A673 (cell line): ENCODE data around the gene ALPP. TPM values are rescaled to one million over a fixed set of nuclear protein-coding genes. Genes with fewer than 3 reads are reported as not detected.

Experiments
- BruUV-seq: library from RNA; stranded (reverse); fragments of 400-500 nt; replicated peaks from 2 replicates; lab custom pipeline; 2021; lab: Mats Ljungman, UMichigan
- CTCF ChIA-PET: fragments of 300-600 bp; sonication (Branson Sonifier 250); formaldehyde crosslinking; loops from one replicate; lab custom pipeline; 2022; ENCODE audit warnings: antibody characterized with exemption; lab: Charles Lee
- POLR2A ChIA-PET: fragments of 300-600 bp; sonication (Branson Sonifier 250); formaldehyde crosslinking; loops from one replicate; lab custom pipeline; 2022; ENCODE audit warnings: antibody characterized with exemption; ENCODE audit not compliant: low non-redundant PET; lab: Charles Lee
- DNase-seq: peaks from one replicate; pipeline ENCODE4 v3.0.0-alpha.2; 2015; ENCODE audit warnings: low spot score
- H3K27ac ChIP-seq: fragments of 200-600 bp; sonication (generic); 2 replicates; pipeline ENCODE4 v1.5.1; 2016; ENCODE audit warnings: mixed run types, low read depth, mild to moderate bottlenecking, mixed read lengths, antibody characterized with exemption, low read length; ENCODE audit not compliant: poor library complexity, severe bottlenecking
- H3K27me3 ChIP-seq: fragments of 200-600 bp; sonication (generic); replicated peaks from 2 replicates; pipeline ENCODE4 v1.6.1; 2017; ENCODE audit warnings: mixed run types, low read depth, mild to moderate bottlenecking, mixed read lengths, antibody characterized with exemption, low read length; ENCODE audit not compliant: insufficient read depth, poor library complexity
- H3K36me3 ChIP-seq: fragments of 200-600 bp; sonication (generic); 2 replicates; pipeline ENCODE4 v1.6.1; 2016; ENCODE audit warnings: mixed run types, mild to moderate bottlenecking, mixed read lengths, antibody characterized with exemption, low read length; ENCODE audit not compliant: insufficient read depth, poor library complexity, severe bottlenecking
- H3K4me1 ChIP-seq: fragments of 200-600 bp; sonication (generic); 2 replicates; pipeline ENCODE4 v1.6.1; 2017; ENCODE audit warnings: mixed run types, mild to moderate bottlenecking, mixed read lengths, antibody characterized with exemption, low read length; ENCODE audit not compliant: insufficient read depth, poor library complexity, severe bottlenecking
- H3K4me3 ChIP-seq: fragments of 200-600 bp; sonication (generic); 2 replicates; pipeline ENCODE4 v1.5.1; 2016; ENCODE audit warnings: low read depth, mixed run types, mild to moderate bottlenecking, mixed read lengths, low read length; ENCODE audit not compliant: poor library complexity, severe bottlenecking
- H3K9me3 ChIP-seq: fragments of 200-600 bp; sonication (generic); 2 replicates; pipeline ENCODE4 v1.6.1; 2016; ENCODE audit warnings: mixed run types, low read depth, mild to moderate bottlenecking, mixed read lengths, antibody characterized with exemption, low read length; ENCODE audit not compliant: poor library complexity, severe bottlenecking
- EZH2 ChIP-seq: fragments of 200-600 bp; sonication (generic); IDR thresholded peaks from 2 replicates; pipeline ENCODE4 v1.6.1; 2017; ENCODE audit warnings: borderline replicate concordance, low read depth, mild to moderate bottlenecking, mixed read lengths, antibody characterized with exemption, low read length; ENCODE audit not compliant: poor library complexity, severe bottlenecking
- intact Hi-C: fragments of 100-400 bp; cut with micrococcal nuclease; formaldehyde crosslinking; loops from one replicate; pipeline ENCODE4 v1.10.0; 2022; ENCODE audit not compliant: unreplicated experiment
- total RNA-seq: library from RNA; stranded (reverse); gene quantifications from 2 replicates; pipeline ENCODE4 v1.2.3, GENCODE V29; 2021
- TF ChIP-seq, protein P1 (sequence below): fragments of 300-800, 200-600 bp; sonication (generic); conservative IDR thresholded peaks from 2 replicates; pipeline ENCODE4 v1.5.1; 2017; ENCODE audit warnings: low read depth, mild to moderate bottlenecking, antibody characterized with exemption, low read length, moderate library complexity, mixed read lengths

The ALPP gene
- total RNA-seq, 1 experiment from 2014 or later, result not detected

GRCh38 chr2:232372231-232373208, 6.0 kb upstream of the ALPP start:
- TF ChIP-seq, protein P1, sequence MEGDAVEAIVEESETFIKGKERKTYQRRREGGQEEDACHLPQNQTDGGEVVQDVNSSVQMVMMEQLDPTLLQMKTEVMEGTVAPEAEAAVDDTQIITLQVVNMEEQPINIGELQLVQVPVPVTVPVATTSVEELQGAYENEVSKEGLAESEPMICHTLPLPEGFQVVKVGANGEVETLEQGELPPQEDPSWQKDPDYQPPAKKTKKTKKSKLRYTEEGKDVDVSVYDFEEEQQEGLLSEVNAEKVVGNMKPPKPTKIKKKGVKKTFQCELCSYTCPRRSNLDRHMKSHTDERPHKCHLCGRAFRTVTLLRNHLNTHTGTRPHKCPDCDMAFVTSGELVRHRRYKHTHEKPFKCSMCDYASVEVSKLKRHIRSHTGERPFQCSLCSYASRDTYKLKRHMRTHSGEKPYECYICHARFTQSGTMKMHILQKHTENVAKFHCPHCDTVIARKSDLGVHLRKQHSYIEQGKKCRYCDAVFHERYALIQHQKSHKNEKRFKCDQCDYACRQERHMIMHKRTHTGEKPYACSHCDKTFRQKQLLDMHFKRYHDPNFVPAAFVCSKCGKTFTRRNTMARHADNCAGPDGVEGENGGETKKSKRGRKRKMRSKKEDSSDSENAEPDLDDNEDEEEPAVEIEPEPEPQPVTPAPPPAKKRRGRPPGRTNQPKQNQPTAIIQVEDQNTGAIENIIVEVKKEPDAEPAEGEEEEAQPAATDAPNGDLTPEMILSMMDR, result no peak
- no peak for TF ChIP-seq EZH2
- Histone ChIP-seq H3K9me3 (no peaks in the 10 kb centered on the region), H3K36me3 (no peaks in the 10 kb centered on the region), H3K27me3 (no peaks in the 10 kb centered on the region), H3K4me1 (no peaks in the 10 kb centered on the region), H3K4me3 (no peak overlapping the region), H3K27ac (no peak overlapping the region)
- DNase-seq, result no peak
- no TSS peak for BruUV-seq
- intact Hi-C loops, result no loop called here
- POLR2A ChIA-PET, result no interaction called here
- CTCF ChIA-PET, result no interaction called here

DNA sequence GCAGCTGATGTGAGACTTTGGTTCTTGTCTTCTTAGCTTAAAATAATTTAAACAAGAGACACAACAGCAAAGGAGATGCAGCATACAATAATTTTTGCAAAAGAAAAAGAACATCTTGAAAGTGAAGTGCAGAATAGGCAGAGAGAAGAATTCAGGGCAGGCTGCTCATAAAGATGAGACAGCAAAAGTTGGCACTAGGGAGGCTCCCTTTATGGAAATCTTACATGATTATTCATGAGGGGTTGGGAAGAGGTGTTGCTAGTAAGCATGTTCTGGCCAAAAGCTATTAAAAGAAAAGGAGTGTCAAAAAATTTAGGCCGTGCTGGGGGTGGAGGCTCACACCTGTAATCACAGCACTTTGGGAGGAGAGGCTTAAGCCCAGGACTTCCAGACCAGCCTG, 4.2 kb upstream of the ALPP start:
- Histone ChIP-seq H3K27ac (no peak overlapping the region), H3K9me3 (no peaks in the 10 kb centered on the region), H3K4me1 (no peaks in the 10 kb centered on the region), H3K27me3 (no peaks in the 10 kb centered on the region), H3K4me3 (no peak overlapping the region), H3K36me3 (no peaks in the 10 kb centered on the region)
- intact Hi-C loops, result no loop called here
- DNase-seq, result no peak
- TF ChIP-seq EZH2, result no peak
- TF ChIP-seq, protein P1, result no peak
- ChIA-PET CTCF (no interaction called here), POLR2A (no interaction called here)
- no TSS peak for BruUV-seq

DNA sequence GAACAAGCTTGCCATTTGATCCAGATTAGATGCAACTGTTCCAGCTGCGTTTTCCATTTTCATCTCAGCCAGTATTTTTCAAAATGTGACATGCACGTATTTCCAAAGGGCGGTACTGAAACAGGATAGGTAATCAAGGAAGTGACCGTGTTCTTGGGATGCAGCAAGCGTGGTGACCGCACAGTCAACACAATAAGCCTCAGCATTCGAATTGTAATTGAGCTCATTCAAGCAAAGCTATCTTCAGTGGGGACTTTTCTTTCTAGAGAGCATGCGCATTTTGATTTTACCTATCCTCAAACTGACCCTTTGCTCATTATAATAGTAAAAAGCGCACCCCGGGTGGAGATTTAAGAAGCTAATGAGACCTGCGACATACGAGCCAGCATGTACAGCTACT, 3.4 kb upstream of the ALPP start:
- ChIA-PET POLR2A (no interaction called here), CTCF (no interaction called here)
- Histone ChIP-seq H3K4me1 (no peaks in the 10 kb centered on the region), H3K36me3 (no peaks in the 10 kb centered on the region), H3K4me3 (no peak overlapping the region), H3K9me3 (no peaks in the 10 kb centered on the region), H3K27me3 (no peaks in the 10 kb centered on the region), H3K27ac (no peak overlapping the region)
- intact Hi-C loops, result no loop called here
- DNase-seq, result no peak
- no TSS peak for BruUV-seq
- TF ChIP-seq EZH2, result no peak
- TF ChIP-seq, protein P1, result no peak
